ENCODE measurements around the gene SLC25A41. TPM values are rescaled to one million over a fixed set of nuclear protein-coding genes. Genes with fewer than 3 reads are reported as not detected.

The SLC25A41 gene
- total RNA-seq, 1 donor from 2014 or later: not detected

DNA sequence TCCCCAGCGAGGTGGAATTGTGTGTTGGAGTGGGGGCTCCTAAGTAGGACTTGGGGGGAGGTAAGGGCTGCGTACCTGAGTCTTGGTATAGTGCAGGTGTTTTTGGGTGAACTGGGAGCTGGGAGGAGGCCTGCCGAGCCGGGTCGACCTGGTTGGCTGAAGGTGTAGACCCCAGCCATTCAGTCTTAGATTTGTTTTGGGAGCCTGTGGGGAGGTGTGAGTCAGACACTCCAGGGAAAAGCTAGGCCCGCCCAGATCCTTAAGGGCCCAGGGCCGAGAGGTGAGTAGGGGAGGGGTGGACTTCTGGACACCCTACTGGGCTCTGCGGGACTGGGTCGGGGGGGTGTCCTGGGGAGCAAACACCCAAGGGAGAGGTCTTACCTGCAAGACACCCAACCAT is 31.4 kb upstream of the SLC25A41 start:
- TF ChIP-seq, protein P1, sequence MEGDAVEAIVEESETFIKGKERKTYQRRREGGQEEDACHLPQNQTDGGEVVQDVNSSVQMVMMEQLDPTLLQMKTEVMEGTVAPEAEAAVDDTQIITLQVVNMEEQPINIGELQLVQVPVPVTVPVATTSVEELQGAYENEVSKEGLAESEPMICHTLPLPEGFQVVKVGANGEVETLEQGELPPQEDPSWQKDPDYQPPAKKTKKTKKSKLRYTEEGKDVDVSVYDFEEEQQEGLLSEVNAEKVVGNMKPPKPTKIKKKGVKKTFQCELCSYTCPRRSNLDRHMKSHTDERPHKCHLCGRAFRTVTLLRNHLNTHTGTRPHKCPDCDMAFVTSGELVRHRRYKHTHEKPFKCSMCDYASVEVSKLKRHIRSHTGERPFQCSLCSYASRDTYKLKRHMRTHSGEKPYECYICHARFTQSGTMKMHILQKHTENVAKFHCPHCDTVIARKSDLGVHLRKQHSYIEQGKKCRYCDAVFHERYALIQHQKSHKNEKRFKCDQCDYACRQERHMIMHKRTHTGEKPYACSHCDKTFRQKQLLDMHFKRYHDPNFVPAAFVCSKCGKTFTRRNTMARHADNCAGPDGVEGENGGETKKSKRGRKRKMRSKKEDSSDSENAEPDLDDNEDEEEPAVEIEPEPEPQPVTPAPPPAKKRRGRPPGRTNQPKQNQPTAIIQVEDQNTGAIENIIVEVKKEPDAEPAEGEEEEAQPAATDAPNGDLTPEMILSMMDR (IDR thresholded peaks at IDR 0.05): no peak
- peak overlapping the region; percentile 6 for H3K4me3 Mint-ChIP-seq
- Histone ChIP-seq H3K27ac (no peak overlapping the region), H2AFZ (replicated peaks) (peak overlapping the region; percentile 69), H3K27me3 (peaks cover 44% of the 10 kb centered on the region), H3K4me3 (peak overlapping the region; percentile 56), H3K4me1 (peaks cover 5% of the 10 kb centered on the region), H3K79me2 (ENCODE audit: low read depth) (no peaks in the 10 kb centered on the region), H3K9ac (no peak overlapping the region), H3K4me2 (peak overlapping the region; percentile 86), H4K20me1 (ENCODE audit: low read depth) (no peaks in the 10 kb centered on the region), H3K9me3 (ENCODE audit: low read depth) (no peaks in the 10 kb centered on the region), H3K36me3 (no peaks in the 10 kb centered on the region), H3F3A (ENCODE audit: low read depth) (peaks cover 13% of the 10 kb centered on the region)
- no peak for DNase-seq (ENCODE audit: low spot score)
- peaks cover 10% of the 10 kb centered on the region for H3K4me1 Mint-ChIP-seq
- no peak overlapping the region for H3K27ac Mint-ChIP-seq
- H3K9me3 Mint-ChIP-seq: peaks cover 4% of the 10 kb centered on the region
- peaks cover 54% of the 10 kb centered on the region for H3K27me3 Mint-ChIP-seq (ENCODE audit: insufficient read depth, low read depth)
- no peaks in the 10 kb centered on the region for H3K36me3 Mint-ChIP-seq

DNA sequence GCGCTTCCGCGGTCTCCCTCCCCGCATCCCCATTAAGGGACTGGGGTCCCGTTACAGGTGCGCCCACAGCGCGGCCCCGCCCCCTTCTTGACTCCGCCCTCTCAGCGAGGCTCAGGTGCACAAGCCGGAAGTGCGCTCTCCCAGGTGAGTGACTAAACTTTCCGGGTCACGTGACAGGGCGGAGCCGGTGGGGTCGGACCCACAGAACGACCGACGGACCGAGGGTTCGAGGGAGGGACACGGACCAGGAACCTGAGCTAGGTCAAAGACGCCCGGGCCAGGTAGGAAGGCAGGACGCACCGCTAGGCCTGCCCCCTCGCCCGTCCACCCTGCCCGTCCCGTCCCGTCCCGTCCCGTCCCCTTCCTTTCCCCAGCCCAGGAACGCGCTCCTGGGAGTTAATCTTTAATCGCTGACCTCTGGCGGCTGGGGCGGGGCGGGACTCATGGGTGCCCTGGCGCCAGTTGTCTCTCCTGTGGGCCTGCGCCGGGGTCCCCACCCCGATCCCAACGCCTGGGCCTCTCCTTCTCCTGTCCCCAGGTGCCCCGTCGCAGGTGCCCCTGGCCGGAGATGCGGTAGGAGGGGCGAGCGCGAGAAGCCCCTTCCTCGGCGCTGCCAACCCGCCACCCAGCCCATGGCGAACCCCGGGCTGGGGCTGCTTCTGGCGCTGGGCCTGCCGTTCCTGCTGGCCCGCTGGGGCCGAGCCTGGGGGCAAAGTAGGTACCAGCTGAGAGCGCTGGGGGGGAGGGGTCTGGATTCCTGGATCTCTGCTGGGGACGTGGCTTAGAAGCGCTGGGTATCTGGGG is 30.7 kb upstream of the SLC25A41 start, which contains the start of gene CRB3:
TSS of gene CRB3 (plus strand) at position 202 of the 804 bp plus-strand sequence. CDS start at position 633, 431 bp downstream.
- H3K27ac Mint-ChIP-seq: no peak within 1 kb of the TSS
- peak within 1 kb of the TSS; percentile 69 for H2AFZ ChIP-seq (replicated peaks)

DNA sequence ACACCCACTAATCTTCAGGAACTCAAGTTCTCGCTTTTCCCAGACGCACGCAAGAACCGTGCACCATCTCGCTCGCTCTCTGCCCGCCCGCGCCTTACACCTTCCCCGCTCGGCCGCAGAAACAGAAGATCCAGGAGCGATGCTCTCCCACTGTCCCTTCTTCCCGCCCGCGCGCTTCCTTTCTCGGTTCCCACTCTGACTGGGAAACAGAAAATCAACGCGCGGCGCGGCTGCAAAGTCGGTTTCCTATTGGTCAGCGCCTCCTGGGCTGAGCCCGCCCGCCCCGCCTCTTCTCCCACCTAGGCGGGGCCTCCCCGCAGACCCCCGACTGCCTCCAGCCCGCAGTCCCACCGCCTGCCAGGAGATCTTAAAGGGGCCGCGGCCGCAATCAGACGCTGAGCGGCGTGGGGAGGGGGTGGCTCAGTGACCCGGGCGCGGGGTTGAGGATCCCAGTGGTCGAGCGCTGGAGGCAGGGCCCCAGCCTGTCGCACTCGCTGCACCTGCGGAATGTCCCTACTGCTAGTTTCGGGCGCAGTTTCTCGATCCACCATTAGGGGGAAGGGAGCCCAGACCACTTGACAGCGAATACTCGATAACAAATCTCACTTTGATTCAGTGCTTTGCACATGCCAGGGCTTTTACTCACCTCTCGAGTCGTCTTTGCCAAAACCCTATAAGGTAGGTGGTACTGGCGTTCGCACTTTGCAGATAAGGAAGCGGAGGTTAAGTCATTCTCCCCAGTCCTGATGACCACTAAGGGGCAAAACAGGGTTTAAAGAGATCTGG is 26.7 kb upstream of the SLC25A41 start:
- Histone ChIP-seq H3K27me3 (peaks cover 48% of the 10 kb centered on the region), H3K79me2 (ENCODE audit: low read depth) (no peaks in the 10 kb centered on the region), H2AFZ (replicated peaks) (peak overlapping the region; percentile 64), H3K4me1 (peaks cover 5% of the 10 kb centered on the region), H4K20me1 (ENCODE audit: low read depth) (no peaks in the 10 kb centered on the region), H3K9ac (no peak overlapping the region), H3K27ac (no peak overlapping the region), H3K9me3 (ENCODE audit: low read depth) (no peaks in the 10 kb centered on the region), H3K4me2 (peak overlapping the region; percentile 95), H3F3A (ENCODE audit: low read depth) (peaks cover 13% of the 10 kb centered on the region), H3K4me3 (peak overlapping the region; percentile 76), H3K36me3 (no peaks in the 10 kb centered on the region)
- no peak for TF ChIP-seq EZH2 (IDR thresholded peaks at IDR 0.05)
- TF ChIP-seq, protein P1 (IDR thresholded peaks at IDR 0.05): peak; percentile 67
- DNase-seq (ENCODE audit: low spot score): peak; percentile 100
- Mint-ChIP-seq H3K36me3 (peaks cover 10% of the 10 kb centered on the region), H3K27ac (peak overlapping the region; percentile 87), H3K4me1 (peaks cover 20% of the 10 kb centered on the region), H3K9me3 (peaks cover 6% of the 10 kb centered on the region), H3K27me3 (ENCODE audit: insufficient read depth, low read depth) (peaks cover 35% of the 10 kb centered on the region), H3K4me3 (peak overlapping the region; percentile 94)

More for the DNA sequence above, 30.7 kb upstream of the SLC25A41 start, which contains the start of gene CRB3:
- Histone ChIP-seq H3K4me1 (peaks cover 5% of the 10 kb centered on the region), H3K27ac (no peak within 1 kb of the TSS), H3K36me3 (no peaks in the 10 kb centered on the region), H3K4me3 (peak within 1 kb of the TSS; percentile 56), H4K20me1 (ENCODE audit: low read depth) (no peaks in the 10 kb centered on the region), H3K4me2 (peak within 1 kb of the TSS; percentile 86), H3K9me3 (ENCODE audit: low read depth) (no peaks in the 10 kb centered on the region), H3K79me2 (ENCODE audit: low read depth) (no peaks in the 10 kb centered on the region), H3K9ac (no peak within 1 kb of the TSS), H3K27me3 (peaks cover 44% of the 10 kb centered on the region), H3F3A (ENCODE audit: low read depth) (peaks cover 13% of the 10 kb centered on the region)
- Mint-ChIP-seq H3K27me3 (ENCODE audit: insufficient read depth, low read depth) (peaks cover 50% of the 10 kb centered on the region), H3K4me3 (peak within 1 kb of the TSS; percentile 6), H3K4me1 (peaks cover 9% of the 10 kb centered on the region), H3K36me3 (no peaks in the 10 kb centered on the region), H3K9me3 (peaks cover 4% of the 10 kb centered on the region)
- peak; percentile 53 for DNase-seq (ENCODE audit: low spot score)
- TF ChIP-seq EZH2 (IDR thresholded peaks at IDR 0.05): peak; percentile 80
- TF ChIP-seq, protein P1 (IDR thresholded peaks at IDR 0.05): no peak
- TF ChIP-seq EZH2phosphoT487 (IDR thresholded peaks at IDR 0.05): peak; percentile 59

Data from neural progenitor cell (in vitro differentiated cells).